ENCODE data around the gene DMD. TPM values are rescaled to one million over a fixed set of nuclear protein-coding genes. Genes with fewer than 3 reads are reported as not detected.

DMD gene
- total and polyA plus RNA-seq, 9 donors = 14.0 to 70.5 (median 37.6) TPM

GRCh38 chrX:31178769-31179125 is 2032.6 kb downstream of the DMD start:
- DNase-seq = no peak
- H3K9me3 ChIP-seq = no peaks in the 10 kb centered on the region
- TF ChIP-seq POLR2A (IDR thresholded peaks at IDR 0.05) (no peak), CTCF (IDR thresholded peaks at IDR 0.05) (no peak), EP300 (IDR thresholded peaks at IDR 0.05) (no peak)
- no peak overlapping the region for H3K27ac ChIP-seq
- no peaks in the 10 kb centered on the region for H3K4me1 ChIP-seq (ENCODE audit: insufficient read depth)
- no peak overlapping the region for H3K4me3 ChIP-seq
- 70 to 71% (median 71%) methylated on average over 2 of the region's 2 CpGs for WGBS, 3 donors
- H3K27me3 ChIP-seq = no peaks in the 10 kb centered on the region
- no peaks in the 10 kb centered on the region for H3K36me3 ChIP-seq
- intact Hi-C loops (cut with DNase I) = no loop called here

- intact Hi-C loops (cut with DNase I) = no loop called here
- TF ChIP-seq CTCF (IDR thresholded peaks at IDR 0.05) (no peak), EP300 (IDR thresholded peaks at IDR 0.05) (no peak), POLR2A (IDR thresholded peaks at IDR 0.05) (no peak)
- 74 to 75% (median 74%) methylated on average over 6 of the region's 6 CpGs for WGBS, 3 donors
Observed at GRCh38 chrX:31178064-31178768, 2033.1 kb downstream of the DMD start.

GRCh38 chrX:31170792-31171191 is 2040.6 kb downstream of the DMD start:
- no peak for DNase-seq
- intact Hi-C loops (cut with DNase I) = no loop called here

More at GRCh38 chrX:31178064-31178768, 2033.1 kb downstream of the DMD start:
- Histone ChIP-seq H3K4me1 (ENCODE audit: insufficient read depth) (no peaks in the 10 kb centered on the region), H3K9me3 (no peaks in the 10 kb centered on the region), H3K36me3 (no peaks in the 10 kb centered on the region), H3K27me3 (no peaks in the 10 kb centered on the region), H3K27ac (no peak overlapping the region), H3K4me3 (no peak overlapping the region)
- DNase-seq = no peak

GRCh38 chrX:31168551-31168950 is 2042.8 kb downstream of the DMD start:
- intact Hi-C loops (cut with DNase I) = no loop called here
- H3K27me3 ChIP-seq = no peaks in the 10 kb centered on the region
- 67 to 78% (median 68%) methylated on average over 2 of the region's 2 CpGs for whole genome bisulfite sequencing, 3 donors
- no peaks in the 10 kb centered on the region for H3K4me1 ChIP-seq (ENCODE audit: insufficient read depth)
- DNase-seq = no peak
- H3K9me3 ChIP-seq = no peaks in the 10 kb centered on the region
- no peak overlapping the region for H3K4me3 ChIP-seq
- no peak overlapping the region for H3K27ac ChIP-seq
- no peak for TF ChIP-seq EP300 (IDR thresholded peaks at IDR 0.05)
- TF ChIP-seq CTCF (IDR thresholded peaks at IDR 0.05) = no peak
- TF ChIP-seq POLR2A (IDR thresholded peaks at IDR 0.05) = no peak
- no peaks in the 10 kb centered on the region for H3K36me3 ChIP-seq

More at GRCh38 chrX:31170792-31171191, 2040.6 kb downstream of the DMD start:
- Histone ChIP-seq H3K27ac (no peak overlapping the region), H3K27me3 (no peaks in the 10 kb centered on the region), H3K36me3 (no peaks in the 10 kb centered on the region), H3K9me3 (no peaks in the 10 kb centered on the region), H3K4me1 (ENCODE audit: insufficient read depth) (no peaks in the 10 kb centered on the region), H3K4me3 (no peak overlapping the region)
- WGBS, 3 donors = 64 to 74% (median 70%) methylated on average over 2 of the region's 2 CpGs
- TF ChIP-seq POLR2A (IDR thresholded peaks at IDR 0.05) (no peak), CTCF (IDR thresholded peaks at IDR 0.05) (no peak)

All from ovary (tissue), 9 donors.